Erythroblast (primary cell): Measurements from ENCODE around the gene BCAP29.
A peak's percentile ranks its signal among the peaks of the same experiment; 100 is the strongest.
"Not testable (repeated sequence)": the region's sequence is repeated elsewhere in the genome, so short reads cannot be mapped to it uniquely, and the experiment has no call there.

ENCODE experiments used
- DNase-seq, 2 experiments: peaks; one replicate each; lab custom pipeline; 2025; lab: John Stamatoyannopoulos, UW
- GATA1 ChIP-seq: IDR thresholded peaks from 2 replicates; pipeline ENCODE4 v1.6.1; 2011; ENCODE audit warnings: low read depth, mild to moderate bottlenecking, control low read depth, low read length, moderate library complexity
- POLR2A ChIP-seq: IDR thresholded peaks from 2 replicates; pipeline ENCODE4 v1.6.1; 2011; ENCODE audit warnings: mild to moderate bottlenecking, low read length

Gene BCAP29

GRCh38 chr7:107615910-107616680 lies 36.0 kb downstream of the BCAP29 start:
- TF ChIP-seq GATA1 (no peak), POLR2A (no peak)
- DNase-seq = no peak

GRCh38 chr7:107622429-107622828 lies 42.4 kb downstream of the BCAP29 start:
- DNase-seq = no peak
- TF ChIP-seq POLR2A = no peak
- no peak for TF ChIP-seq GATA1

GRCh38 chr7:107622894-107623293 lies 42.8 kb downstream of the BCAP29 start:
- DNase-seq = no peak
- TF ChIP-seq GATA1 (no peak), POLR2A (peak; percentile 4)

GRCh38 chr7:107627002-107627401 lies 47.0 kb downstream of the BCAP29 start:
- no peak for DNase-seq
- TF ChIP-seq POLR2A (no peak), GATA1 (no peak)

- TF ChIP-seq POLR2A (no peak), GATA1 (no peak)
- no peak for DNase-seq
Observed at GRCh38 chr7:107628461-107629064, 48.5 kb downstream of the BCAP29 start.

- TF ChIP-seq GATA1 (no peak), POLR2A (no peak)
- DNase-seq = no peak
Observed at GRCh38 chr7:107630342-107630741, 50.3 kb downstream of the BCAP29 start.

GRCh38 chr7:107631588-107632491 lies 51.8 kb downstream of the BCAP29 start:
- TF ChIP-seq GATA1 (no peak), POLR2A (no peak)
- DNase-seq = no peak

- TF ChIP-seq GATA1 (no peak), POLR2A (no peak)
- DNase-seq = no peak
Observed at GRCh38 chr7:107632492-107632865, 52.4 kb downstream of the BCAP29 start.

GRCh38 chr7:107638594-107638993 lies 58.5 kb downstream of the BCAP29 start:
- TF ChIP-seq POLR2A = no peak
- no peak for TF ChIP-seq GATA1
- no peak for DNase-seq

- DNase-seq = not testable (repeated sequence)
Observed at GRCh38 chr7:107639070-107639469, 59.0 kb downstream of the BCAP29 start.

- TF ChIP-seq GATA1 = no peak
- no peak for TF ChIP-seq POLR2A
- no peak for DNase-seq
Observed at GRCh38 chr7:107641676-107642075, 61.6 kb downstream of the BCAP29 start.

- TF ChIP-seq POLR2A = no peak
- TF ChIP-seq GATA1 = no peak
- no peak for DNase-seq
Observed at GRCh38 chr7:107642501-107642900, 62.5 kb downstream of the BCAP29 start.

- TF ChIP-seq POLR2A = no peak
- TF ChIP-seq GATA1 = no peak
- no peak for DNase-seq
Observed at GRCh38 chr7:107643407-107643806, 63.4 kb downstream of the BCAP29 start.

GRCh38 chr7:107643938-107644308 lies 63.9 kb downstream of the BCAP29 start:
- TF ChIP-seq POLR2A = no peak
- TF ChIP-seq GATA1 = no peak
- DNase-seq = no peak
